Nephron progenitor cell (in vitro differentiated cells): ENCODE results near the gene TFEB.

Experiments used
- DNase-seq: peaks from one replicate; pipeline ENCODE4 v3.0.0; 2021
- H3K27ac Mint-ChIP-seq: 2 replicates; pipeline ENCODE4 v1.8.0; 2021; ENCODE audit warnings: mild to moderate bottlenecking, moderate library complexity, mixed read lengths
- H3K27me3 Mint-ChIP-seq: 2 replicates; pipeline ENCODE4 v1.8.0; 2021; ENCODE audit warnings: mild to moderate bottlenecking, low read depth, mixed read lengths; ENCODE audit not compliant: poor library complexity
- H3K36me3 Mint-ChIP-seq: 2 replicates; pipeline ENCODE4 v1.8.0; 2021; ENCODE audit warnings: low read depth, mixed read lengths
- H3K4me1 Mint-ChIP-seq: 2 replicates; pipeline ENCODE4 v1.8.0; 2021; ENCODE audit warnings: mixed read lengths
- H3K4me3 Mint-ChIP-seq: 2 replicates; pipeline ENCODE4 v1.8.0; 2021; ENCODE audit warnings: mild to moderate bottlenecking, moderate library complexity, mixed read lengths
- H3K9me3 Mint-ChIP-seq: 2 replicates; pipeline ENCODE4 v1.8.0; 2021; ENCODE audit warnings: mild to moderate bottlenecking, moderate library complexity, mixed read lengths
- CTCF ChIP-seq: fragments of 200-600 bp; sonication (generic); IDR thresholded peaks from 2 replicates; pipeline ENCODE4 v1.5.0; 2021; ENCODE audit warnings: antibody characterized with exemption

Gene TFEB

GRCh38 chr6:41648070-41648585, 87.3 kb downstream of the TFEB start:
- Mint-ChIP-seq H3K9me3 (no peaks in the 10 kb centered on the region), H3K36me3 (peaks cover 56% of the 10 kb centered on the region), H3K4me1 (peaks cover 73% of the 10 kb centered on the region), H3K27ac (no peak overlapping the region), H3K27me3 (peaks cover under 1% of the 10 kb centered on the region), H3K4me3 (peak overlapping the region; percentile 32)
- no peak for DNase-seq
- no peak for TF ChIP-seq CTCF

GRCh38 chr6:41647061-41647511, 88.3 kb downstream of the TFEB start:
- Mint-ChIP-seq H3K27me3 (peaks cover 3% of the 10 kb centered on the region), H3K9me3 (no peaks in the 10 kb centered on the region), H3K4me3 (no peak overlapping the region), H3K4me1 (peaks cover 74% of the 10 kb centered on the region), H3K27ac (no peak overlapping the region), H3K36me3 (peaks cover 58% of the 10 kb centered on the region)
- no peak for TF ChIP-seq CTCF
- DNase-seq: no peak

GRCh38 chr6:41646026-41646795, 89.2 kb downstream of the TFEB start:
- peaks cover 54% of the 10 kb centered on the region for H3K36me3 Mint-ChIP-seq

GRCh38 chr6:41645007-41645618, 90.3 kb downstream of the TFEB start:
- Mint-ChIP-seq H3K27me3 (peaks cover 3% of the 10 kb centered on the region), H3K4me3 (peak overlapping the region; percentile 70), H3K4me1 (peaks cover 82% of the 10 kb centered on the region), H3K36me3 (peaks cover 49% of the 10 kb centered on the region), H3K9me3 (no peaks in the 10 kb centered on the region), H3K27ac (peak overlapping the region; percentile 73)
- peak; percentile 24 for DNase-seq
- TF ChIP-seq CTCF: no peak

More at GRCh38 chr6:41646026-41646795, 89.2 kb downstream of the TFEB start:
- Mint-ChIP-seq H3K27ac (no peak overlapping the region), H3K4me1 (peaks cover 75% of the 10 kb centered on the region), H3K9me3 (no peaks in the 10 kb centered on the region), H3K4me3 (no peak overlapping the region), H3K27me3 (peaks cover 3% of the 10 kb centered on the region)
- DNase-seq: no peak
- no peak for TF ChIP-seq CTCF

GRCh38 chr6:41644297-41644879, 91.0 kb downstream of the TFEB start:
- Mint-ChIP-seq H3K4me3 (peak overlapping the region; percentile 70), H3K27me3 (peaks cover 3% of the 10 kb centered on the region), H3K9me3 (no peaks in the 10 kb centered on the region), H3K27ac (peak overlapping the region; percentile 84), H3K36me3 (peaks cover 43% of the 10 kb centered on the region), H3K4me1 (peaks cover 86% of the 10 kb centered on the region)
- TF ChIP-seq CTCF: no peak
- DNase-seq: peak; percentile 30
